Calu3 (cell line): Measurements from ENCODE around the gene LRMDA. TPM values are rescaled to one million over a fixed set of nuclear protein-coding genes. Genes with fewer than 3 reads are reported as not detected.

Experiments used
- BruUV-seq: library from RNA; stranded (reverse); fragments of 400-500 nt; replicated peaks from 2 replicates; lab custom pipeline; 2021; lab: Mats Ljungman, UMichigan
- CTCF ChIA-PET: fragments of 300-600 bp; sonication (Branson Sonifier 250); formaldehyde crosslinking; loops from one replicate; lab custom pipeline; 2022; ENCODE audit warnings: antibody characterized with exemption; lab: Charles Lee
- DNase-seq: peaks from one replicate; pipeline ENCODE4 v3.0.0; 2022
- H3K27ac Mint-ChIP-seq: one replicate; pipeline ENCODE4 v1.8.0; 2022; ENCODE audit warnings: mixed read lengths; ENCODE audit not compliant: unreplicated experiment
- H3K27me3 Mint-ChIP-seq: one replicate; pipeline ENCODE4 v1.8.0; 2022; ENCODE audit warnings: mixed read lengths; ENCODE audit not compliant: unreplicated experiment
- H3K36me3 Mint-ChIP-seq: one replicate; pipeline ENCODE4 v1.8.0; 2022; ENCODE audit warnings: mild to moderate bottlenecking, moderate library complexity, mixed read lengths; ENCODE audit not compliant: insufficient read depth, unreplicated experiment
- H3K4me1 Mint-ChIP-seq: one replicate; pipeline ENCODE4 v1.8.0; 2022; ENCODE audit warnings: mild to moderate bottlenecking, low read depth, mixed read lengths; ENCODE audit not compliant: unreplicated experiment
- H3K4me3 Mint-ChIP-seq: one replicate; pipeline ENCODE4 v1.8.0; 2022; ENCODE audit warnings: mild to moderate bottlenecking, low read depth, moderate library complexity, mixed read lengths; ENCODE audit not compliant: unreplicated experiment
- H3K9me3 Mint-ChIP-seq: one replicate; pipeline ENCODE4 v1.8.0; 2022; ENCODE audit warnings: low read depth, mixed read lengths; ENCODE audit not compliant: unreplicated experiment
- intact Hi-C: fragments of 100-400 bp; cut with micrococcal nuclease; formaldehyde crosslinking; loops from one replicate; pipeline ENCODE4 v1.10.0; 2022; ENCODE audit not compliant: unreplicated experiment
- total RNA-seq: library from RNA; stranded (reverse); gene quantifications from 2 replicates; pipeline ENCODE4 v1.2.3, GENCODE V29; 2022
- TF ChIP-seq, protein P1 (sequence below): fragments of 200-600 bp; IDR thresholded peaks from one replicate; pipeline ENCODE4 v1.8.0; 2022; ENCODE audit warnings: antibody characterized with exemption; ENCODE audit not compliant: unreplicated experiment

LRMDA gene
- total RNA-seq, 1 experiment from 2014 or later: 7.6 TPM

DNA sequence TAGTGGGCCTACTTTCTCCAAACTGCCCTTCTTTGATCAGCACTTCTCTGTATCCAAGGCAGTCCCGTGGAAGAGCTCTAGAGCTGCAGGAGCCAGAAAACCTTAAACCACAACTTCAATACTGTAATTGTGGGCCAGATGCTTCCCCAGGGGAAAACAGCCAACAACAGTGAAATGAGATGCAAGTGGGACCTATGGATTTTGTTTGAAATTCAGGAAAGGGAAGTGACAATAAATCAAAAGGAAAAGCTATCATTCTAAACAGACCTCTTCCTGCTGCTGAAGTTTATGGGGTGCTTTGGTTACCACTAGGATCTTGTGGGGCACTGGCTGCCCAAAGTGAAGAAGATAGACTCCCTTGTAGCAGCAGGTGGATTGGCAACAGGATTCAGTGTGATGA is 1031.7 kb downstream of the LRMDA start:
- CTCF ChIA-PET: no interaction called here
- no peak overlapping the region for H3K27ac Mint-ChIP-seq
- no peak overlapping the region for H3K4me3 Mint-ChIP-seq
- intact Hi-C loops: no loop called here
- no peaks in the 10 kb centered on the region for H3K27me3 Mint-ChIP-seq
- H3K4me1 Mint-ChIP-seq: no peaks in the 10 kb centered on the region
- BruUV-seq: no TSS peak
- DNase-seq: no peak
- H3K36me3 Mint-ChIP-seq: no peaks in the 10 kb centered on the region
- peaks cover 16% of the 10 kb centered on the region for H3K9me3 Mint-ChIP-seq
- TF ChIP-seq, protein P1, sequence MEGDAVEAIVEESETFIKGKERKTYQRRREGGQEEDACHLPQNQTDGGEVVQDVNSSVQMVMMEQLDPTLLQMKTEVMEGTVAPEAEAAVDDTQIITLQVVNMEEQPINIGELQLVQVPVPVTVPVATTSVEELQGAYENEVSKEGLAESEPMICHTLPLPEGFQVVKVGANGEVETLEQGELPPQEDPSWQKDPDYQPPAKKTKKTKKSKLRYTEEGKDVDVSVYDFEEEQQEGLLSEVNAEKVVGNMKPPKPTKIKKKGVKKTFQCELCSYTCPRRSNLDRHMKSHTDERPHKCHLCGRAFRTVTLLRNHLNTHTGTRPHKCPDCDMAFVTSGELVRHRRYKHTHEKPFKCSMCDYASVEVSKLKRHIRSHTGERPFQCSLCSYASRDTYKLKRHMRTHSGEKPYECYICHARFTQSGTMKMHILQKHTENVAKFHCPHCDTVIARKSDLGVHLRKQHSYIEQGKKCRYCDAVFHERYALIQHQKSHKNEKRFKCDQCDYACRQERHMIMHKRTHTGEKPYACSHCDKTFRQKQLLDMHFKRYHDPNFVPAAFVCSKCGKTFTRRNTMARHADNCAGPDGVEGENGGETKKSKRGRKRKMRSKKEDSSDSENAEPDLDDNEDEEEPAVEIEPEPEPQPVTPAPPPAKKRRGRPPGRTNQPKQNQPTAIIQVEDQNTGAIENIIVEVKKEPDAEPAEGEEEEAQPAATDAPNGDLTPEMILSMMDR: no peak

DNA sequence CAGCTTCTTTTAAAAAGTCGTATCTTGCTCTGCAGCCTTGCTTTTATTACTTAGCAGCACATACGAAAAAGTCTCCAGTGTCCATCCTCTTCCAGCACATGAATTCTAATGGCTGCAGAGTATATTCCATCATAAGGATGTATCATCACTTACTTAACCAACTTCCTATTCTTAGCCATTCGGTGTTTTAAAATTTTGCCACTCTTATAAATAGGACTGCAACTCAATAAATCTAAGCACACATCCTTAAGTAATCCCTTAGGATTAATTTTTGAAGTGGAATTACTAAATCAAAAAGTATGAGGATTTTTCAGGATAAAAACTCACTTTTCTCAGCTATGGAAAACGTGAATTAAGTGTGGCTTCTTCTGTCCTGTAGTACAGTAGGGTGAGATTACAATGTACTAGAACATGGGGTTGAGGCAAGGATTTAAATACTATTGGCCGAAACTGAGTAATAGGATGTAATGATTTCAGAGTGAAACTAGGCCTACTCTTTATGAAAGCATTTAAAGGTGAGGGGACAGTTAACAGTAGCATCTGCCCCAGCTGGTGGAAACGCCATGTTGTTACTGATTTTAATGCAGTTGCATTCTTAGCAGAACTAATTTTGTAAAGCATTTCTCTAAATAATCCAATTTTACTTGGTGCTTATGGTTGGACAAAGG is 1035.5 kb downstream of the LRMDA start:
- no peaks in the 10 kb centered on the region for H3K36me3 Mint-ChIP-seq
- CTCF ChIA-PET: no interaction called here
- H3K9me3 Mint-ChIP-seq: peaks cover 10% of the 10 kb centered on the region
- no peak overlapping the region for H3K27ac Mint-ChIP-seq
- no peak for DNase-seq
- no peaks in the 10 kb centered on the region for H3K4me1 Mint-ChIP-seq
- intact Hi-C loops: no loop called here
- TF ChIP-seq, protein P1: no peak
- BruUV-seq: no TSS peak
- H3K4me3 Mint-ChIP-seq: no peak overlapping the region
- no peaks in the 10 kb centered on the region for H3K27me3 Mint-ChIP-seq

- BruUV-seq: no TSS peak
- Mint-ChIP-seq H3K27ac (no peak overlapping the region), H3K4me1 (no peaks in the 10 kb centered on the region), H3K4me3 (no peak overlapping the region), H3K36me3 (no peaks in the 10 kb centered on the region), H3K27me3 (no peaks in the 10 kb centered on the region), H3K9me3 (peaks cover 9% of the 10 kb centered on the region)
- TF ChIP-seq, protein P1: no peak
- CTCF ChIA-PET: no interaction called here
- intact Hi-C loops: no loop called here
- no peak for DNase-seq
These were observed 1038.3 kb downstream of the LRMDA start for GRCh38 chr10:76469675-76470074.

DNA sequence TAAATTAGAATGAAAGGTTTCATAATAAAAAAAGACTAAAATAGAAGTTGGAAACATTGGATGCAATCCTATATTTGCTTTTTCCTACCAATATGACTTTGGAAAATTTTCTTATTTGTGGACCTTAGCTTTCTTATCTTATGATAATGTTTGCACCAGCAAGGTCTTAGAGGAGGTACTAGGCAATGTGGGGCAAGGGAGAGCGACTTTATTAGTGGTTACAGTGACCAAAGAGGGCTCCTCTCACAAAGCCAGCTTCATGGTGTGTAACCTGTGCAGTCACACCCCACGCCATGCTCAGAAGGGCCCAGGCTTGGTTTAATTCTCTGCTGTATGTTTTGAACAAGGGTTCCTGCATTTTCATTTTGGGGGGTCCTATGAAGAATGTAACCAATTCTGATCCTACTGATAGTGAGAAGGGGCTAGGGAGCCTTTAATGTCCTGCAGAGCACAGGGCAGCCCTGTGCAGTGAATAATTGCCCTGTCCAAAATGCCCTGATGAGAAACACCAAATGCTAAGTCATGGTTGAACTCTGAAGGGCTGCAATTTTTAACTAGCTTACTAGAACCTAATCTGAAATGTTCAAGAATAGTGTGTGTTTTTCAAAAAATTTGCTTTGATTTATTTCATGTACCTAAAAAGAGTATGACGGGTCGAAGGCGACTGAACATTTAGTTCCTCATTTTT is 1047.8 kb downstream of the LRMDA start:
- intact Hi-C loops: no loop called here
- TF ChIP-seq, protein P1: no peak
- no peaks in the 10 kb centered on the region for H3K4me1 Mint-ChIP-seq
- DNase-seq: no peak
- H3K27me3 Mint-ChIP-seq: no peaks in the 10 kb centered on the region
- no TSS peak for BruUV-seq
- no peaks in the 10 kb centered on the region for H3K36me3 Mint-ChIP-seq
- peaks cover 11% of the 10 kb centered on the region for H3K9me3 Mint-ChIP-seq
- H3K4me3 Mint-ChIP-seq: no peak overlapping the region
- CTCF ChIA-PET: no interaction called here
- H3K27ac Mint-ChIP-seq: no peak overlapping the region
